Panc1 (cell line): ENCODE data around the gene SPRING1. TPM values are rescaled to one million over a fixed set of nuclear protein-coding genes. Genes with fewer than 3 reads are reported as not detected.

Experiments used
- ATAC-seq: fragments of 200-7000 bp; cut with Tn5 transposase; 2 replicates; pipeline ENCODE4 v1.9.1; 2020; ENCODE audit warnings: mild to moderate bottlenecking, moderate library complexity
- BruUV-seq: library from RNA; stranded (reverse); fragments of 400-500 nt; replicated peaks from 2 replicates; lab custom pipeline; 2021; lab: Mats Ljungman, UMichigan
- CTCF ChIA-PET: fragments of 300-600 bp; sonication (Branson Sonifier 250); formaldehyde crosslinking; loops from one replicate; lab custom pipeline; 2022; ENCODE audit warnings: antibody characterized with exemption; lab: Charles Lee
- POLR2A ChIA-PET: fragments of 300-600 bp; sonication (Branson Sonifier 250); formaldehyde crosslinking; loops from one replicate; lab custom pipeline; 2022; ENCODE audit warnings: antibody characterized with exemption; lab: Charles Lee
- DNase-seq: peaks from one replicate; pipeline ENCODE4 v3.0.0-alpha.2; 2010; ENCODE audit warnings: low read depth, low spot score
- H3K27ac ChIP-seq: 2 replicates; pipeline ENCODE4 v1.5.1; 2011; ENCODE audit warnings: mild to moderate bottlenecking, low read length, inconsistent platforms
- H3K27me3 ChIP-seq: fragments of 200-500 bp; sonication (Bioruptor generic); 2 replicates; pipeline ENCODE4 v1.6.0; 2014; ENCODE audit warnings: low read length, inconsistent platforms; ENCODE audit not compliant: control insufficient read depth, insufficient read depth
- H3K36me3 ChIP-seq: fragments of 200-500 bp; sonication (Bioruptor generic); 2 replicates; pipeline ENCODE4 v1.5.1; 2014; ENCODE audit warnings: inconsistent platforms, mild to moderate bottlenecking, low read length, moderate library complexity; ENCODE audit not compliant: control insufficient read depth, insufficient read depth
- H3K4me1 ChIP-seq: 2 replicates; pipeline ENCODE4 v1.5.1; 2011; ENCODE audit warnings: inconsistent platforms, mild to moderate bottlenecking, low read length, moderate library complexity; ENCODE audit not compliant: control insufficient read depth, insufficient read depth
- H3K4me3 ChIP-seq, 2 experiments: 2 replicates each; pipeline ENCODE4 v1.5.1; 2011 to 2012; ENCODE audit warnings: low read depth in 2 of 2, low read length in 2 of 2, mild to moderate bottlenecking in 2 of 2, inconsistent platforms in 1 of 2, moderate library complexity in 1 of 2
- H3K9me3 ChIP-seq: fragments of 200-500 bp; sonication (Bioruptor generic); 2 replicates; pipeline ENCODE4 v1.5.1; 2014; ENCODE audit warnings: low read depth, mild to moderate bottlenecking, inconsistent platforms, low read length, moderate library complexity; ENCODE audit not compliant: control insufficient read depth, insufficient read depth
- POLR2AphosphoS5 ChIP-seq: IDR thresholded peaks from 2 replicates; pipeline ENCODE4 v1.6.1; 2012; ENCODE audit warnings: mild to moderate bottlenecking, low read depth, low read length, moderate library complexity
- SIN3A ChIP-seq: IDR thresholded peaks from 2 replicates; pipeline ENCODE4 v1.6.1; 2012; ENCODE audit warnings: low read depth, mild to moderate bottlenecking, low read length, moderate library complexity, borderline replicate concordance; ENCODE audit not compliant: insufficient read depth
- TCF7L2 ChIP-seq: IDR thresholded peaks from 2 replicates; pipeline ENCODE4 v1.6.1; 2011; ENCODE audit warnings: mild to moderate bottlenecking, low read depth, low read length, inconsistent platforms
- in situ Hi-C: cut with HindIII; loops from 2 replicates; pipeline ENCODE4 v1.10.0; 2016; ENCODE audit warnings: low sequenced_read_pairs, low pct_unique_long_range_greater_than_20kb
- intact Hi-C: fragments of 100-400 bp; cut with micrococcal nuclease; formaldehyde crosslinking; loops from one replicate; pipeline ENCODE4 v1.10.0; 2022; ENCODE audit not compliant: unreplicated experiment
- total RNA-seq: library from RNA; stranded (reverse); gene quantifications from one replicate; pipeline ENCODE4 v1.2.1, GENCODE V29; 2021; ENCODE audit not compliant: unreplicated experiment
- TF ChIP-seq, protein P1 (sequence below), 2 experiments: IDR thresholded peaks; 2 replicates each; pipeline ENCODE4 v1.6.1; 2011 to 2012; ENCODE audit warnings: low read depth in 2 of 2, control low read depth in 1 of 2, low read length in 1 of 2, mild to moderate bottlenecking in 1 of 2, moderate library complexity in 1 of 2; ENCODE audit not compliant: insufficient read depth in 1 of 2
- TF ChIP-seq, protein P2 (sequence below): fragments of 450-650 bp; IDR thresholded peaks from 2 replicates; pipeline ENCODE4 v1.5.1; 2017; ENCODE audit warnings: mild to moderate bottlenecking

The SPRING1 gene
- total RNA-seq, 1 experiment from 2014 or later, result 71.1 TPM

DNA sequence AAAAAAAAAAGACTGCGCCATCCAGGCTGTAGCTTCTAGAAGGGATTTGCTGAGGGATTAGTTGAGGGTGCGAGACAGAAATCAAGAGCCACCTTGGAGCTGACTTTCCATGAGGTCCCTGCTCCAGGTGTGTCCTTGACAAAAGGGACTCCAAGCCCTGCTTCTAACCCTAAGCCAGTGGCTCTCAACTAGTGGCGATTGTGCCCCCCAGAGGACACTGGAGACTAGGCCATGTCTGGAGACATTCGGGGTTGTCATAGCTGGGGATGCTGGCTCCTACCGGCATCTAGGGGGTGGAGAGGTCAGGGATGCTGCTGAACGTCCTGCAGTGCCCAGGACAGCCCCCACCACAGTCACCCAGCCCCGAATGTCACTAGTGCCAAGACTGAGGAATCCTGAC lies 40.6 kb downstream of the SPRING1 start:
- Histone ChIP-seq H3K27me3 (no peaks in the 10 kb centered on the region), H3K4me1 (peaks cover 4% of the 10 kb centered on the region), H3K4me3 (no peak overlapping the region), H3K27ac (no peak overlapping the region), H3K9me3 (no peaks in the 10 kb centered on the region), H3K36me3 (no peaks in the 10 kb centered on the region)
- DNase-seq (no peak), ATAC-seq (peak; percentile 91)
- ChIA-PET CTCF (interaction anchor here (0.6 to 0.8 kb wide), 3 partner anchors 62 to 1590 kb away, joined by 3 to 6 read pairs (median 3); no protein-coding TSS in a partner anchor), POLR2A (no interaction called here)
- no peak for TF ChIP-seq SIN3A
- no peak for TF ChIP-seq POLR2AphosphoS5
- TF ChIP-seq, protein P1, sequence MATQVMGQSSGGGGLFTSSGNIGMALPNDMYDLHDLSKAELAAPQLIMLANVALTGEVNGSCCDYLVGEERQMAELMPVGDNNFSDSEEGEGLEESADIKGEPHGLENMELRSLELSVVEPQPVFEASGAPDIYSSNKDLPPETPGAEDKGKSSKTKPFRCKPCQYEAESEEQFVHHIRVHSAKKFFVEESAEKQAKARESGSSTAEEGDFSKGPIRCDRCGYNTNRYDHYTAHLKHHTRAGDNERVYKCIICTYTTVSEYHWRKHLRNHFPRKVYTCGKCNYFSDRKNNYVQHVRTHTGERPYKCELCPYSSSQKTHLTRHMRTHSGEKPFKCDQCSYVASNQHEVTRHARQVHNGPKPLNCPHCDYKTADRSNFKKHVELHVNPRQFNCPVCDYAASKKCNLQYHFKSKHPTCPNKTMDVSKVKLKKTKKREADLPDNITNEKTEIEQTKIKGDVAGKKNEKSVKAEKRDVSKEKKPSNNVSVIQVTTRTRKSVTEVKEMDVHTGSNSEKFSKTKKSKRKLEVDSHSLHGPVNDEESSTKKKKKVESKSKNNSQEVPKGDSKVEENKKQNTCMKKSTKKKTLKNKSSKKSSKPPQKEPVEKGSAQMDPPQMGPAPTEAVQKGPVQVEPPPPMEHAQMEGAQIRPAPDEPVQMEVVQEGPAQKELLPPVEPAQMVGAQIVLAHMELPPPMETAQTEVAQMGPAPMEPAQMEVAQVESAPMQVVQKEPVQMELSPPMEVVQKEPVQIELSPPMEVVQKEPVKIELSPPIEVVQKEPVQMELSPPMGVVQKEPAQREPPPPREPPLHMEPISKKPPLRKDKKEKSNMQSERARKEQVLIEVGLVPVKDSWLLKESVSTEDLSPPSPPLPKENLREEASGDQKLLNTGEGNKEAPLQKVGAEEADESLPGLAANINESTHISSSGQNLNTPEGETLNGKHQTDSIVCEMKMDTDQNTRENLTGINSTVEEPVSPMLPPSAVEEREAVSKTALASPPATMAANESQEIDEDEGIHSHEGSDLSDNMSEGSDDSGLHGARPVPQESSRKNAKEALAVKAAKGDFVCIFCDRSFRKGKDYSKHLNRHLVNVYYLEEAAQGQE (IDR thresholded peaks at IDR 0.05; ENCODE audit: insufficient read depth in 1 of 2, low read depth in 2 of 2, low read length in 1 of 2), result no peak
- TF ChIP-seq, protein P2, sequence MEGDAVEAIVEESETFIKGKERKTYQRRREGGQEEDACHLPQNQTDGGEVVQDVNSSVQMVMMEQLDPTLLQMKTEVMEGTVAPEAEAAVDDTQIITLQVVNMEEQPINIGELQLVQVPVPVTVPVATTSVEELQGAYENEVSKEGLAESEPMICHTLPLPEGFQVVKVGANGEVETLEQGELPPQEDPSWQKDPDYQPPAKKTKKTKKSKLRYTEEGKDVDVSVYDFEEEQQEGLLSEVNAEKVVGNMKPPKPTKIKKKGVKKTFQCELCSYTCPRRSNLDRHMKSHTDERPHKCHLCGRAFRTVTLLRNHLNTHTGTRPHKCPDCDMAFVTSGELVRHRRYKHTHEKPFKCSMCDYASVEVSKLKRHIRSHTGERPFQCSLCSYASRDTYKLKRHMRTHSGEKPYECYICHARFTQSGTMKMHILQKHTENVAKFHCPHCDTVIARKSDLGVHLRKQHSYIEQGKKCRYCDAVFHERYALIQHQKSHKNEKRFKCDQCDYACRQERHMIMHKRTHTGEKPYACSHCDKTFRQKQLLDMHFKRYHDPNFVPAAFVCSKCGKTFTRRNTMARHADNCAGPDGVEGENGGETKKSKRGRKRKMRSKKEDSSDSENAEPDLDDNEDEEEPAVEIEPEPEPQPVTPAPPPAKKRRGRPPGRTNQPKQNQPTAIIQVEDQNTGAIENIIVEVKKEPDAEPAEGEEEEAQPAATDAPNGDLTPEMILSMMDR, result peak; percentile 76
- no peak for TF ChIP-seq TCF7L2
- in situ Hi-C loops (no loop called here), intact Hi-C loops (loop anchor here (5.0 kb wide), 1 partner anchor 75 kb away; no protein-coding TSS in a partner anchor)
- BruUV-seq, result no TSS peak

DNA sequence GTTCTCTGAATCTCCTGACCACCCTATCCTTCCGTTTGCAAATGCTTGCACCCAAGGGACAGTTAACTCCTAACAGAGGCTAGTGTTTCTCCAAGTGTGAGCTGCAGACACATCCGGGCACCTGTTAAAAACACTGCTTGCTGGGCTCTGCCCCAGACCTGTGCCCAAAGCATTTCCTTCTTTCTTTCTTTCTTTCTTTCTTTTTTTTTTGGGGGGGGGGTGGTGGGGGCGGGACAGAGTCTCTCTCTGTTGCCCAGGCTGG lies 42.5 kb downstream of the SPRING1 start:
- no peak overlapping the region; the same call in 1 of the 2 replicates for H3K27ac ChIP-seq
- H3K36me3 ChIP-seq, result no peaks in the 10 kb centered on the region
- TF ChIP-seq TCF7L2, result no peak
- no peak for TF ChIP-seq SIN3A
- no peak for TF ChIP-seq POLR2AphosphoS5
- TF ChIP-seq, protein P1 (IDR thresholded peaks at IDR 0.05; ENCODE audit: insufficient read depth in 1 of 2, low read depth in 2 of 2, low read length in 1 of 2), result no peak
- TF ChIP-seq, protein P2, result no peak
- POLR2A ChIA-PET, result no interaction called here
- DNase-seq (no peak), ATAC-seq (no peak)
- CTCF ChIA-PET, result interaction anchor here (0.6 kb wide), 1 partner anchor 463 kb away, joined by 8 read pairs; no protein-coding TSS in a partner anchor
- intact Hi-C loops (loop anchor here (5.0 kb wide), 1 partner anchor 73 kb away; no protein-coding TSS in a partner anchor), in situ Hi-C loops (no loop called here)
- H3K4me3 ChIP-seq, result no peak overlapping the region
- H3K4me1 ChIP-seq, result peaks cover 6% of the 10 kb centered on the region
- no TSS peak for BruUV-seq
- no peaks in the 10 kb centered on the region for H3K9me3 ChIP-seq
- H3K27me3 ChIP-seq, result no peaks in the 10 kb centered on the region
